GM19438 (cell line): ENCODE results near the gene TSC2.
"Not testable (repeated sequence)": the region's sequence is repeated elsewhere in the genome, so short reads cannot be mapped to it uniquely, and the experiment has no call there.

Experiments
- ATAC-seq: cut with Tn5 transposase; IDR thresholded peaks from one replicate; pipeline ENCODE4 v1.9.1; 2021; ENCODE audit warnings: low read depth; ENCODE audit not compliant: unreplicated experiment

TSC2 gene

GRCh38 chr16:2029350-2029749 is 18.4 kb upstream of the TSC2 start:
- no peak for ATAC-seq

DNA sequence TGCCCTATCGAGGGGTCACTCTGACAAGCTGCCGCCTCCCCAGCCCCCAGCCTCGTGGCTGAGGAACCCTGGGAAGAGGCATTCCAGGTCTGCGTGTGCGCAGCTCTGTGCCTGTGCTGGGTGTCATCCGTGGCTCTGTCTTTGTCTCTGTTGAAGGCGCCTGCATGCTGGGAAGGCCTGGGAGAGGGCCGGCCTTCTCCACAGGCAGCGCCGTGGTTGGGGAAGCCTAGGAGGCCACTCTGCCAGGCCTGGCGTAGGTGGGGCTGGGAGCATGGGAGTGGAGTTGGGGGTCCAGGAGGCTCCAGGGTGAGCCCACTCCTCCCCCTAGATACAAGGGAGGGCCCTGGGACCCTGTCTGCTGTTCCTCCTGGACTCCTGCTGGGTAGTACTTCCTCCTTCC is 17.7 kb upstream of the TSC2 start:
- no peak for ATAC-seq

DNA sequence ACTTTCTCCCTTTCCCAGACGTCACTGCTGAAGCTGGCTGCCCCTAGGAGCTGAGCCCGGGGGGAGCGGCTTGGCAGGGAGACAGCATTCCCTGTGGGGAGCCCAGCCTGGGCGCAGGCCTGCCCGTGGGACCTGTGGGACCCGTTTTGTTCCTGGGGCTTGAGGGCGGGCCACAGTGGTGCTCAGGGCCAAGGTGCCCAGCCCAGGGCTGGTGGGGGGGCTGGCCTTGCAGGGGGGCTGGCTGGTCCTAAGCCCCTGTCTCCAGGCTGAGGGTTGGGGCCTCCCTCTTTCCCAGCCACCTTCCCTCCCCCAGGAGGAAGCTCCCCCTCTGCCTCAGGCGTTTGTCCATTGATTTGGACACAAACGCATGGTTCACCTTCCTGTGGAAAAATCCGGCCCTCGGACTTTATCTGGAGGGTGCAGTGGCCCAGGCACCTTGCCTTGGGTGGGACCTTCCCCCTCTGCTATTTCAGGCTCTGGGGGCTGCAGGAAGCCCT is 16.7 kb upstream of the TSC2 start:
- ATAC-seq, result no peak

- no peak for ATAC-seq
Measured at GRCh38 chr16:2032285-2033056, 15.3 kb upstream of the TSC2 start.

DNA sequence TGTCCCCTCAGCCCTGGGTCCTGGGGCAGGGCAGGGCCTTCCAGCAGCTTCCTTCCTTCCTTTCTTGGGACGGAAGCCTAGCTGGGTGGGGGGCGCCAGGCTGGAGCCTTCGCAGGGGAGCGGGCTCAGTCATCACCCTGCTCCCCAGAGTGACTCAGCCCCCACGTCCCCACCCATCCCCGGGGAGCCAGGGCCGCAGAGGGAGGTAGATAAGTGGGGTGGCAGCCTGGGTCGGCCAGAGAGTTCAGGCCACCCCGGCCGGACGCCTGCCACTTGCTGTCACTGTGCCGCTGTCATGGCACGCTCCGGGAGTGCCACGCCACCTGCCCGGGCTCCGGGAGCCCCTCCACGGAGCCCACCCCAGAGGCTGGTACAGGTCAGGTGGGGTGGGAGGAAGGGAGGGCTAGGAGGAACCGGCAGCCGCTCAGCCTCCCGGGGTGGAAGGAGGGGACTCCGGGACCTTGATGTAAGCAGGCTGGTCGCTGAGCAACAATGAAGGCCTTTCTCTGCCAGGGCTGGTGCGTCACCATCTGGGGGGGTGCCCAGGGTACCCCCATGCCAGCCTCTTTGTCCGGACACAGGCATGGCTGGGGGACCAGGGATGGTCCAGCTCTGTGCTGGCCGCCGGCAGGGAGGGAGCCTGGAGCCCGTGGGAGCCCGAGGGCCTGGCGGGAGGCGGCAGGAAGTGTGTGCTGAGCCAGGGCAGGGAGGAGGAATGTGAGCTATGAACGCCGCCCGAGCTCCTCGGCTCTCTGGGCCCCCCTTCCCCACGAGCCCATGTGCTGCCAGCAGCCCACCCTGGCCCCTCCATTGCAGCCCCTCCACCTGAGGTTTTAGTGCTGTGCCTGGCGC is 14.5 kb upstream of the TSC2 start:
- ATAC-seq, result no peak

GRCh38 chr16:2033909-2034695 is 13.7 kb upstream of the TSC2 start:
- ATAC-seq, result not testable (repeated sequence)

DNA sequence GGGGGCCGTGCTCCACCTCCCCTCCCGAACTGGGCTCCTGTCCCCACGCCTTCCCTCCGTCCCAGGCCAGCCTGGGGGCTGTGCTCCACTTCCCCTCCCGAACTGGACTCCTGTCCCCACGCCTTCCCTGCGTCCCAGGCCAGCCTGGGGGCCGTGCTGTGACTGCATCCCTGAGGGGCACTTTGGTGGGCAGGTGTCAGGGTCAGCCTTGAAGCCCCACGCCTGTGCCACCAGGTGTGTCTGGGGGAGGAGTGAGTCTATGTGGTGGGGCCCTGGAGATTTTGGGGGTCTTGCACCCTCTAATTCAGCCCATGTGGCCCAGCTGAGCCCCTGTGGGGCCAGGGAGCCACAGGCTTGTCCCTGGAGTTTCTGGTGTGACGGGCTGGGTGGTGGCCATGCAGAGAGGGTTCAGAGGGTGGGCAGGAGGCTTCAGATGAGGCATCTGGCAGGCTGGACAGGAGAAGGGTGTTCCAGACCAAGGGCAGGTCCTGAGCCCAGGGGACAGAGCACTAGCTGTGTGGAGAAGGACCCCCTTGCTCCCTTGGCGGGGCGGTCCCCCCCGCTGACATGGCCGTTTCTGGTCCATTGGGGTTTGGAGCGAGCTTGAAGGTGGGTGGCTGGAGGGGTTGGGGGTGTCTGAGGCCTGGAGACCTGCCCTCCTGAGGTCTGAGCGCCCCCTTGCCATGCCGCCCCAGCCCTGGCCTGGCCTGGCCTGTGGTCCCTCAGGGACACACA is 12.9 kb upstream of the TSC2 start:
- ATAC-seq, result no peak

DNA sequence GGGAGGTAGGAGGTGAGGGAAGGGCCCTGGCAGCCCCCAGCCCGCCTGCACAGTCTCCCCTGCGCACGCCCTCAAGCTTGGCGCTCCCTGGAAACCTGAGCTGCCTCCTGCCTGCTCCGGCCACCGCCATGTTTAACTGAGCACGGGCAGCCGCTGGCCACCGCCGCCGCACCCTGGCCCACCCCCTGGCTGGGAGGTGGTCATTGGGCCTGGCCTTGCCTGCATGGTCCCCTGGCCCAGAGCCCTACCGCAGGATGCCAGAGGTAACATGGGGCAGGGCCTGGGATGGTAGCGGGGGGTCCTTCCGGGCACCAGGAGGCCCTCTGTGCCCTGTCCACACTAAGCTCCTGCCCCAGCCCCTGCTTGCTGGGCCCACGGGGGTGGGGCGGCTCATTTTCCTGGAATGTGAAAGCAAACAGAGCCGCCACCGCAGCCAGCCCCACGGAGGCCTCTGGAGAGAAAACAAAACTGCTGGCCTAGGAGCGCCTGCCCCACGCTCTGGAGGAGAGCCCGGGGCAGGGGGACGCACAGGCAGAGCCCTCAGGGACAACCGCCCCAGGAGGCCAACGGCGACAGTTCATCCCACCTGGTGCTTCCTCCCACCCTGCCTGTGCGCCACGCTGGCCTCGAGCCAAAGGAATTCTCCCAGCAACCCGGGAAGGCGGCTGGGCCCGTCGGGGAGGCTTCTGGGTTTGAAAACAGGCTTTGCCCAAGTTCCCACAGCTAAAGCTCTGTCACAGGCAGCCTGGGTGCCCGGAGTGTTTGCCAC is 12.2 kb upstream of the TSC2 start:
- ATAC-seq, result no peak

DNA sequence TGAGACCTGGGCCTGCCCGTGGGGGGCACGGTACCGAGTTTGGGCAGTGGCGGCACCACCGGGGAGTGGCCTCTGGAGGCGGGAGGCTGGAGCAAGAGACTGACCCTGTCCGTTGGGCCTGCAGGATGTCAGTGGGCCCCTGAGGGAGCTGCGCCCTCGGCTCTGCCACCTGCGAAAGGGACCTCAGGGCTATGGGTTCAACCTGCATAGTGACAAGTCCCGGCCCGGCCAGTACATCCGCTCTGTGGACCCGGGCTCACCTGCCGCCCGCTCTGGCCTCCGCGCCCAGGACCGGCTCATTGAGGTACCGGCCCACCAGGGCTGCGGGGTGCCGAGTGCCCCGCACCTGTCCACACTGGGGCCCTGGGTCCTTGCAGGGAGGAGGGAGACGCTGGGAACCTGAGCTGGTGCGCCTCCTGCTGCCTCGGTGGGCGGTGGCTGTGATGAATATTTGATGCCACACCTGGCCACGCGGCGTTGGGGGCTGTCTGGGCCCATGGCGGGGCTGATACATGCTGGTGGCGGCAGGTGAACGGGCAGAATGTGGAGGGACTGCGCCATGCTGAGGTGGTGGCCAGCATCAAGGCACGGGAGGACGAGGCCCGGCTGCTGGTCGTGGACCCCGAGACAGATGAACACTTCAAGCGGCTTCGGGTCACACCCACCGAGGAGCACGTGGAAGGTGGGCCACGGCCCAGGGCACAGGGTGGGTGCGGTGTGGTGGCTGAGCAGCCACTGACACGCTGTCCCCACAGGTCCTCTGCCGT is 11.4 kb upstream of the TSC2 start:
- no peak for ATAC-seq

DNA sequence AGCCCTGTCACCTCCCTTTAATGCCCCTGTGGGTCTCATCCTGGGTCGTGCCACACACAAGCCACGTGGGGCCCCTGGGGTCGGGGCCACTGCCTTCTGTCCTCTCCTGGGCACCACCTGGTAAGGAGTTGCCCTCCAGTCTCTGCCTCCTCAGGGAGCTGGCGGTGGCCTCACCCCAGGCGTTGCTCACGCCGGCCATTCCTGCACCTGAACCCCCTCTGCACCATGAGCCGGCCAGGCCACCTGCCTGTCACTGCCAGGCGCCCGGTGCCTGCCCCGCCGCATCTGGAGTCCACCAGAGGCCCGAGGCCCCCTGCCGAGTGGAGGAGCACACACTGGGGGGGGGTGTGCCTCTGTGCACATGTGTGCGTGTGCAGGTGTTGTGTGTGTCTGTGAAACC is 10.7 kb upstream of the TSC2 start:
- no peak for ATAC-seq

DNA sequence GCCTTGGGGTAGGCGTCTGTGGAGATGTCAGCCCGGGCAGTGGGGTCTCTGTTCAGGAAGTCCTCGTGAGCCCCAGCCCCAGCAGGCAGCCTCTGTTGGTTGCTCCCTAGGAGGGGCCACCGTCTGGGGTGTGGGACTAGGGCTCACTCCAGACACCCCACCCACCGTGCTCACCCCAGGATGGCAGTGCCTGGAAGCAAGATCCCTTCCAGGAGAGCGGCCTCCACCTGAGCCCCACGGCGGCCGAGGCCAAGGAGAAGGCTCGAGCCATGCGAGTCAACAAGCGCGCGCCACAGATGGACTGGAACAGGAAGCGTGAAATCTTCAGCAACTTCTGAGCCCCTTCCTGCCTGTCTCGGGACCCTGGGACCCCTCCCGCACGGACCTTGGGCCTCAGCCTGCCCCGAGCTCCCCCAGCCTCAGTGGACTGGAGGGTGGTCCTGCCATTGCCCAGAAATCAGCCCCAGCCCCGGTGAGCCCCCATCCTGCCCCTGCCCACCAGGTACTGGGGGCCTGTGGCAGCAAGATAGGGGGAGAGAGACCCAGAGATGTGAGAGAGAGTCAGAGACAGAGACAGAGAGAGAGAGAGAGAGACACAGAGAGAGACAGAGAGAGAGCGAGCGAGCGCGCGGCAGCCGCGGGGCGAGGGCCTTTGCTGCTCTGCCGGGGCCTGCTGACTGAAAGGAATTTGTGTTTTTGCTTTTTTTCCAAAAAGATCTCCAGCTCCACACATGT is 10.0 kb upstream of the TSC2 start:
- no peak for ATAC-seq

- no peak for ATAC-seq
Measured at GRCh38 chr16:2038382-2039231, 9.2 kb upstream of the TSC2 start.

GRCh38 chr16:2039274-2040031 is 8.3 kb upstream of the TSC2 start:
- ATAC-seq, result no peak

- ATAC-seq, result no peak
Measured at GRCh38 chr16:2040041-2040786, 7.6 kb upstream of the TSC2 start.

DNA sequence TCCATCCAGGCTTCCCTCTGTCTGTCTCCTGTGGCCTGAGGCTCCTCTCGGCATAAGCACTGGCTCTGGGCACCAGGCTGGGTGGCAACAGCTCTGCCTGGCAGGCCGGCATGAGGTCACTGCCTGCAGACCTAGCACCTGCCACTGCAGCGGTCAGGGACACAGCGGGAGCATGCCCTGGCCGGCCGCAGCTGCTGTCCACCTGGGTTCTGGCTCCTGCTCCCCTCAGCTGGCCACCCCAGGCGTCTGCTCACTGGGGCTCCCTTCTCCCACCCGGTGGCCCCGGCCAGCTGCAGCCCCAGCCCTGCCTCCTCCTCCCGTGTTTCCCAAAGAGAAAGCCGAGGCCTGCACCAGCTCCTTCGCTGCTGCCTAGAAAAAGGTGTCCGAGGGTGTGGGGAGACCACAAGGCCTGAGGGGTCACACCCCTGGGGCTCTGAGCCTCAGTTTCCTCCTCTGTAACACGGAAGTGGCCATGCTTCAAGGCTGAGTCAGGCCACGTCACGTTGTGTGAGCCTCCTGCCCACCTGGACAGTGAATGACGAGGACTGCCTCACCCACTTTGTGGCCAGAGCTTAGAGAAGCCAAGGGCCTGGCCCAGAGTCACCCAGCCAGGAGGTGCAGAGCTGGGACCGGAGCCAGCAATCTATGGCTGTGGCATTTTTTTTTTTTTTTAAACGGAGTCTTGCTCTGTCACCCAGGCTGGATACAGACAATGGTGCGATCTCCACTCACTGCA is 6.8 kb upstream of the TSC2 start:
- ATAC-seq, result no peak
